IMR-90 (cell line): Measurements from ENCODE around the gene EMILIN2.
"Not testable (repeated sequence)": the region's sequence is repeated elsewhere in the genome, so short reads cannot be mapped to it uniquely, and the experiment has no call there.

Experiments used
- CHD1 ChIP-seq: IDR thresholded peaks from 2 replicates; pipeline ENCODE4 v1.6.1; 2012; ENCODE audit warnings: low read depth, low read length, improper control_type of control experiment
- FOS ChIP-seq: fragments of 150-350 bp; IDR thresholded peaks from 2 replicates; pipeline ENCODE4 v1.6.1; 2016; ENCODE audit warnings: low read depth, low read length
- MAFK ChIP-seq: IDR thresholded peaks from 2 replicates; pipeline ENCODE4 v1.6.1; 2012; ENCODE audit warnings: low read depth, low read length, improper control_type of control experiment
- MAZ ChIP-seq: IDR thresholded peaks from 2 replicates; pipeline ENCODE4 v1.6.1; 2012; ENCODE audit warnings: low read depth, mild to moderate bottlenecking, low read length, improper control_type of control experiment, moderate library complexity, borderline replicate concordance
- NFE2L2 ChIP-seq: fragments of 150-350 bp; IDR thresholded peaks from 2 replicates; pipeline ENCODE4 v1.6.1; 2016; ENCODE audit warnings: low read depth, mild to moderate bottlenecking, low read length
- POLR2A ChIP-seq: IDR thresholded peaks from 2 replicates; pipeline ENCODE4 v1.6.1; 2012; ENCODE audit warnings: mild to moderate bottlenecking, low read depth, low read length
- RAD21 ChIP-seq: IDR thresholded peaks from 2 replicates; pipeline ENCODE4 v1.6.1; 2012; ENCODE audit warnings: low read length, improper control_type of control experiment
- TF ChIP-seq, protein P1 (sequence below): conservative IDR thresholded peaks from 2 replicates; pipeline ENCODE4 v1.5.1; 2012; ENCODE audit warnings: mild to moderate bottlenecking, low read depth, low read length, improper control_type of control experiment

DNA sequence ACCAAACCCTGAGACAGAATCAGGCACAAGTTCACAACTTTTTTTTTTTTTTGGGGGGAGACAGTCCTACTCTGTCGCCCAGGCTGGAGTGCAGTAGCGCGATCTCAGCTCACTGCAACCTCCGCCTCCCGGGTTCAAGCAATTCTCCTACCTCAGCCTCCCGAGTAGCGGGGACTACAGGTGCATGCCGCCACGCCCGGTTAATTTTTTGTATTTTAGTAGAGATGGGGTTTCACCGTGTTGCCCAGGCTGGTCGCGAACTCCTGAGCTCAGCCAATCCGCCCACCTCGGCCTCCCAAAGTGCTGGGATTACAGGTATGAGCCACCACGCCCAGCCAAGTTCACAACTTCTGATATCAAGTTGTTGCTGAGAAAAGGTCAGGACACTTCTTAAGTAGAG, 68.7 kb downstream of the EMILIN2 start:
- TF ChIP-seq, protein P1, sequence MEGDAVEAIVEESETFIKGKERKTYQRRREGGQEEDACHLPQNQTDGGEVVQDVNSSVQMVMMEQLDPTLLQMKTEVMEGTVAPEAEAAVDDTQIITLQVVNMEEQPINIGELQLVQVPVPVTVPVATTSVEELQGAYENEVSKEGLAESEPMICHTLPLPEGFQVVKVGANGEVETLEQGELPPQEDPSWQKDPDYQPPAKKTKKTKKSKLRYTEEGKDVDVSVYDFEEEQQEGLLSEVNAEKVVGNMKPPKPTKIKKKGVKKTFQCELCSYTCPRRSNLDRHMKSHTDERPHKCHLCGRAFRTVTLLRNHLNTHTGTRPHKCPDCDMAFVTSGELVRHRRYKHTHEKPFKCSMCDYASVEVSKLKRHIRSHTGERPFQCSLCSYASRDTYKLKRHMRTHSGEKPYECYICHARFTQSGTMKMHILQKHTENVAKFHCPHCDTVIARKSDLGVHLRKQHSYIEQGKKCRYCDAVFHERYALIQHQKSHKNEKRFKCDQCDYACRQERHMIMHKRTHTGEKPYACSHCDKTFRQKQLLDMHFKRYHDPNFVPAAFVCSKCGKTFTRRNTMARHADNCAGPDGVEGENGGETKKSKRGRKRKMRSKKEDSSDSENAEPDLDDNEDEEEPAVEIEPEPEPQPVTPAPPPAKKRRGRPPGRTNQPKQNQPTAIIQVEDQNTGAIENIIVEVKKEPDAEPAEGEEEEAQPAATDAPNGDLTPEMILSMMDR, result not testable (repeated sequence)
- not testable (repeated sequence) for TF ChIP-seq RAD21, CHD1, NFE2L2, MAFK, MAZ, FOS, POLR2A
